HCEC 1CT (cell line): ENCODE measurements around the gene FAT2.

Source experiments
- DNase-seq: peaks from one replicate; pipeline ENCODE4 v3.0.0-alpha.2; 2017

The FAT2 gene, protein sequence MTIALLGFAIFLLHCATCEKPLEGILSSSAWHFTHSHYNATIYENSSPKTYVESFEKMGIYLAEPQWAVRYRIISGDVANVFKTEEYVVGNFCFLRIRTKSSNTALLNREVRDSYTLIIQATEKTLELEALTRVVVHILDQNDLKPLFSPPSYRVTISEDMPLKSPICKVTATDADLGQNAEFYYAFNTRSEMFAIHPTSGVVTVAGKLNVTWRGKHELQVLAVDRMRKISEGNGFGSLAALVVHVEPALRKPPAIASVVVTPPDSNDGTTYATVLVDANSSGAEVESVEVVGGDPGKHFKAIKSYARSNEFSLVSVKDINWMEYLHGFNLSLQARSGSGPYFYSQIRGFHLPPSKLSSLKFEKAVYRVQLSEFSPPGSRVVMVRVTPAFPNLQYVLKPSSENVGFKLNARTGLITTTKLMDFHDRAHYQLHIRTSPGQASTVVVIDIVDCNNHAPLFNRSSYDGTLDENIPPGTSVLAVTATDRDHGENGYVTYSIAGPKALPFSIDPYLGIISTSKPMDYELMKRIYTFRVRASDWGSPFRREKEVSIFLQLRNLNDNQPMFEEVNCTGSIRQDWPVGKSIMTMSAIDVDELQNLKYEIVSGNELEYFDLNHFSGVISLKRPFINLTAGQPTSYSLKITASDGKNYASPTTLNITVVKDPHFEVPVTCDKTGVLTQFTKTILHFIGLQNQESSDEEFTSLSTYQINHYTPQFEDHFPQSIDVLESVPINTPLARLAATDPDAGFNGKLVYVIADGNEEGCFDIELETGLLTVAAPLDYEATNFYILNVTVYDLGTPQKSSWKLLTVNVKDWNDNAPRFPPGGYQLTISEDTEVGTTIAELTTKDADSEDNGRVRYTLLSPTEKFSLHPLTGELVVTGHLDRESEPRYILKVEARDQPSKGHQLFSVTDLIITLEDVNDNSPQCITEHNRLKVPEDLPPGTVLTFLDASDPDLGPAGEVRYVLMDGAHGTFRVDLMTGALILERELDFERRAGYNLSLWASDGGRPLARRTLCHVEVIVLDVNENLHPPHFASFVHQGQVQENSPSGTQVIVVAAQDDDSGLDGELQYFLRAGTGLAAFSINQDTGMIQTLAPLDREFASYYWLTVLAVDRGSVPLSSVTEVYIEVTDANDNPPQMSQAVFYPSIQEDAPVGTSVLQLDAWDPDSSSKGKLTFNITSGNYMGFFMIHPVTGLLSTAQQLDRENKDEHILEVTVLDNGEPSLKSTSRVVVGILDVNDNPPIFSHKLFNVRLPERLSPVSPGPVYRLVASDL (N-terminal part only)

GRCh38 chr5:151591144-151591819 lies at the start of gene FAT2:
FAT2 (minus strand) TSS chr5:151591331; CDS start chr5:151568931, 22,400 bp downstream.
- no peak for DNase-seq

GRCh38 chr5:151638619-151639018 lies 47.5 kb upstream of the FAT2 start:
- no peak for DNase-seq

- no peak for DNase-seq
Measured at GRCh38 chr5:151637676-151638075, 46.5 kb upstream of the FAT2 start.

- DNase-seq, result no peak
Measured at GRCh38 chr5:151633892-151634291, 42.8 kb upstream of the FAT2 start.

- DNase-seq, result no peak
Measured at GRCh38 chr5:151632941-151633340, 41.8 kb upstream of the FAT2 start.

- DNase-seq, result no peak
Measured at GRCh38 chr5:151632524-151632923, 41.4 kb upstream of the FAT2 start.

GRCh38 chr5:151631941-151632340 lies 40.8 kb upstream of the FAT2 start:
- DNase-seq, result no peak

- peak; percentile 30 for DNase-seq
Measured at GRCh38 chr5:151630088-151630487, 39.0 kb upstream of the FAT2 start.

- no peak for DNase-seq
Measured at GRCh38 chr5:151628112-151628823, 37.1 kb upstream of the FAT2 start.

- no peak for DNase-seq
Measured at GRCh38 chr5:151627650-151628049, 36.5 kb upstream of the FAT2 start.

DNA sequence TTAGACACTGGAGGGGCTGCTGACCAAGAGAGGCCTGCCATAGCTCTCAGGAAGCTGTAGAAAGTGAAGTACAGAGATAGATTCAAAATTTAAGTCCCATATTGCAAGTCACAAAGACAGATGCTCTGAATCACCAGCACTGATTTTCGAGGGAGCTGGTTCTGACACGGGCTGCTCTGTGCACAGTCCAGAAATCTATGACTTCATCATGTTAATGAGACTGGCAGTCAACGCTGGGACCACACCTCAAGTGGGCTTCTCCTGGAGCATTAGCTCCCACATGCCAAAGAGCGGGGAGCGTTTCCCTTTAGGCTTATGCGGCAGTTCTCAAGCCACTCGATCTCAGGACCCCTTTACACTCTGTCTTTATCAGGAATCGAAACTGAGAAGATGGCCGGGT lies 34.2 kb upstream of the FAT2 start:
- no peak for DNase-seq

DNA sequence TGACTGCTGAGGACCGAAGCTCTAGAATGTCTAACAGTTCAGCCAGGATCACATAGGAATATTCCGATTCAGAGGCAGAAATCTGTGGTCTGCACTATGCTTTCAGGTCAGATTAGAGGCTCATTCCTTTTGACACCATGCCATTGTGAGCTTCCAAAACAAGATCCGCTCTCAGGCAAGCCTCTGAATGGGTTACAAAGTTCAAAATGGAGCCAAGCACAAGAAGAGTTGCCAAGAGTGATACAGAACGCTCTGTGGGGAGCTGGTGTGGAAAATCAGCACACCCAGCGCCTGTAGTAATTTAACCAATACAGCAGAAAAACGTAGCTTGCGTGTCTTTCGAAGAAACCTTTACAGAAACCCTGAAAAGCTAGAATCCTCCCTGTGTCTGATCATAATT lies 33.3 kb upstream of the FAT2 start:
- DNase-seq, result no peak

GRCh38 chr5:151622367-151623088 lies 31.4 kb upstream of the FAT2 start:
- DNase-seq, result peak; percentile 9

DNA sequence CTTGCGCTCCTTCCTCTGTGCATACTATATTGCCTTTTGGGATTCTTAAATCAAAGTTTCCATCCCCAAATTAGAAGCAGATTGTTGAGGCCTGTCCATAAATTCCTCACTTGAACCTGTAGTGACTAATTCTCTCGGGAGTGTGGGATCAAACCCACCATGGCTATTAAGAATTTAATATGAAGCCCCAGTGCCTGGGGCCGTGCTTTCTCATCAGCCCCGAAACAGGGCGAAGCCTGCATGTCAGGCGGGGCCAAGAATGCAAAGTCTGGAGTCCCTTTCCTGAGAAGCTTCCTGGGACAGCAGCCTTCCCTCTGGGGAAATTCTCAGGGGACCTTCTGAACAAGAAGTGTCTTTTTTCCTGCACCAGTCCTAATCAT lies 29.3 kb upstream of the FAT2 start:
- DNase-seq, result no peak

DNA sequence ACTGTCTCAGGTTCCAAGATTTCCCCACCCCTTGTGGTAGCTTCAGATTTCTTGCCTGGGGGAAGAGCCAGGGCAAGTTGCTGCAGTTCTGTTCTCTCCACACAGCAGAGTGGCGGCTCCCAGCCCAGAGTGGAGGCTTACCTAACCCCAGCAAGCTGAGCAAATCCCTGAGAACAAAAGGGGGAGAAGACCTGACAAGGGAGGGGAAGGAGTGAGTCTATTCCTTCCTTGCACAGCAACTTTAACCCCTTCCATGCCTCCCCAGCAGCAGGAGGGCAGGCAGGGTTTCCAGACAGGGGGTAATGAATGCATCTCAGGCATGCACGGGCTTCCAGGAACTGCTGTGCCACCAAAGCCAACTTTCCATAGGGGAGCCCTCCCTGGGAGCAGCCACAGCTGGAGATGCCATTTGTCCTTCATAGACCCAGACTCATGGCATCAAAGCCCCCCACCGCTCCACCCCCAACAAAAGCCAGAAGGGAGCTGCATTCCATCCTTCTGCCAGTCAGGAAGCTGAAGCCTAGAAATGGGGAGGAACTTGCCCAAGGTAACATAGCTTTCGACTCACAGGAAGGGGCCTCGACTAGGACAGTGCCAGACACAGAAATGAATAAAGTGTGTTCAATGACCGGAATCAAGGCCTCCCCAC lies 28.8 kb upstream of the FAT2 start:
- DNase-seq, result no peak

GRCh38 chr5:151618907-151619306 lies 27.8 kb upstream of the FAT2 start:
- no peak for DNase-seq

DNA sequence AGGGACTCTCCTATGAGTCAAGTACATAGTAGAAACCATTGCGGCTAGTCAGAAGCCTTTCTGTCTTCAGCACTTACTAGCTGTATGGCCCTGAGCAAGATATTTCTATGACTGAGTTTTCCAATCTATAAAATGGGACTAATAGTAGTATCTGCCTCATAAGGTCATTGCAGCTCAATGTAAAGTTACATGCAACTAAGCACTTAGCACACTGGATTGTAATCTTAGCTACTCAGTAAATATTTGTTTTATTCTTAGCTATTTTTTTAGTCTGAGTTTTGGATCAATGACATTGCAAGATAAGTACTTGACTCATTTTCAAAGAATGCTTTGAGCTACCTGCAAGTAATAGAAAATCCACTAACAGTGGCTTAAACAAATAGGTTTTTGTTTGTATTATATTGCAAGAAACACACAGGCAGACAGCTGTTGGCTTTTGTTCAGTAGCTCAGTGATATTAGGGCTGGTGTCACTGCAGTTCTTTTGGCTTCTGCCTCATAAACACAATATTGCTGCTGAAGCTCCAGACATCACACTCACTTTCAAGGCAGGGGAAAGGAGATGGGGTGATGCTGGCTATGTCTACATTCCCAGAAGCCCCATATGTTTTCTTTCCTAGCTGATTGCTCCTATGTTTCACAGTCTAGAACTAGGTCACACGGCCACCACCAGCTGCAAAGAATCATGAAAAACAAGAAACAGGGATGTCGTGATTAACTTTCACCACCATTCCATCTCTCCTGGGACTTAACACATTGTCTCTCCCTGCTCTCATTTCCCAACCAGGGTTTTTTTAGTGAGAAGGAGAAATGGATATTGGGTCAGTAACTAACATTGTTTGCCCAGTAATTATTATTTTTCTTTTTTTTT lies 26.9 kb upstream of the FAT2 start:
- no peak for DNase-seq

DNA sequence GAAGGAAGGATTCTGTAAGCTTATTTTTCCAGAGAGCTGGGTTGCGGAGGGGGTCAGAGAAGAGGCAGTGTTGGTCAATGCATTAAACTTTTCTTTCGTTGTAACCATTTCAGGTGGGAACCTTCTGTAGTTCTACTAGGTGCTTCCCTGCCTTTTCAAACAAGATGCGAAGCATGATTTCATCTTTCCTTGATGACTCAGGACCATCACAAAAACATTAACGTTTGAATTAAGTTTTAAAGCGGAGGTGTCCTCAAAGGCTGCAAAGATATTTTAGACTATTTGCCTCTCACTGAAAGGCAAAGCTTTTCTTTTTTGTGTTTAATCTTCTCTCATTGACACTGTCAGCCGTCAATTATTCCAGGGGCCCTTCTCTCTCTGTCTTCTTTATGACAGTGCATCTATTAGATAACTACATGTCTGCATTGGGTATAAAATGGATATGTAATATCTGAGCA lies 26.3 kb upstream of the FAT2 start:
- DNase-seq, result no peak

GRCh38 chr5:151615431-151615830 lies 24.3 kb upstream of the FAT2 start:
- no peak for DNase-seq

GRCh38 chr5:151614565-151614964 lies 23.4 kb upstream of the FAT2 start:
- DNase-seq, result no peak
